GM18858 (cell line): ENCODE data around the gene ITGA7.

Source experiments
- ATAC-seq: cut with Tn5 transposase; IDR thresholded peaks from one replicate; pipeline ENCODE4 v1.9.1; 2021; ENCODE audit not compliant: unreplicated experiment

ITGA7 gene

GRCh38 chr12:55736780-55737580 lies 29.3 kb upstream of the ITGA7 start:
- no peak for ATAC-seq

- no peak for ATAC-seq
Measured at GRCh38 chr12:55736076-55736475, 28.4 kb upstream of the ITGA7 start.

GRCh38 chr12:55734595-55734994 lies 26.9 kb upstream of the ITGA7 start:
- no peak for ATAC-seq

- ATAC-seq = no peak
Measured at GRCh38 chr12:55733858-55734257, 26.2 kb upstream of the ITGA7 start.

- ATAC-seq = no peak
Measured at GRCh38 chr12:55733021-55733555, 25.4 kb upstream of the ITGA7 start.

- no peak for ATAC-seq
Measured at GRCh38 chr12:55732288-55732687, 24.6 kb upstream of the ITGA7 start.

GRCh38 chr12:55729819-55730818 lies 22.4 kb upstream of the ITGA7 start:
- peak; percentile 36 for ATAC-seq

GRCh38 chr12:55728939-55729818 lies 21.5 kb upstream of the ITGA7 start, which contains the start of gene CD63:
CD63 (minus strand) TSS chr12:55729009; CDS start chr12:55728341, 668 bp downstream.
- peak; percentile 54 for ATAC-seq

- peak; percentile 12 for ATAC-seq
Measured at GRCh38 chr12:55728186-55728938, 20.7 kb upstream of the ITGA7 start.

GRCh38 chr12:55727643-55728185 lies 20.0 kb upstream of the ITGA7 start:
- no peak for ATAC-seq

GRCh38 chr12:55726971-55727370 lies 19.3 kb upstream of the ITGA7 start:
- ATAC-seq = no peak

- ATAC-seq = no peak
Measured at GRCh38 chr12:55725556-55725955, 17.9 kb upstream of the ITGA7 start.

GRCh38 chr12:55724940-55725309 lies 17.2 kb upstream of the ITGA7 start:
- ATAC-seq = no peak

GRCh38 chr12:55724226-55724939 lies 16.7 kb upstream of the ITGA7 start:
- no peak for ATAC-seq

GRCh38 chr12:55723516-55724225 lies 16.0 kb upstream of the ITGA7 start:
- no peak for ATAC-seq

GRCh38 chr12:55722948-55723347 lies 15.2 kb upstream of the ITGA7 start:
- no peak for ATAC-seq

- no peak for ATAC-seq
Measured at GRCh38 chr12:55721601-55722213, 14.0 kb upstream of the ITGA7 start.
